Uterus (tissue), 2 donors: ENCODE measurements around the gene CAVIN3.

ENCODE experiments used
- POLR2A ChIP-seq, 2 donors: fragments of 450-650 bp; IDR thresholded peaks; one replicate each; pipeline ENCODE4 v1.6.1; 2016; ENCODE audit warnings: antibody characterized with exemption in 2 of 2, mild to moderate bottlenecking in 1 of 2, moderate library complexity in 1 of 2
- TF ChIP-seq, protein P1 (sequence below), 4 experiments: fragments of 200-600 bp in 2 of 4; fragments of 450-650 bp in 2 of 4; sonication (generic) in 2 of 4; IDR thresholded peaks; one replicate each; pipeline ENCODE4 v1.5.1; 2016 to 2019; ENCODE audit warnings: antibody characterized with exemption in 4 of 4, mild to moderate bottlenecking in 2 of 4, moderate library complexity in 1 of 4

- TF ChIP-seq POLR2A (IDR thresholded peaks at IDR 0.05) = peak; percentile 32 to 56
- TF ChIP-seq, protein P1, sequence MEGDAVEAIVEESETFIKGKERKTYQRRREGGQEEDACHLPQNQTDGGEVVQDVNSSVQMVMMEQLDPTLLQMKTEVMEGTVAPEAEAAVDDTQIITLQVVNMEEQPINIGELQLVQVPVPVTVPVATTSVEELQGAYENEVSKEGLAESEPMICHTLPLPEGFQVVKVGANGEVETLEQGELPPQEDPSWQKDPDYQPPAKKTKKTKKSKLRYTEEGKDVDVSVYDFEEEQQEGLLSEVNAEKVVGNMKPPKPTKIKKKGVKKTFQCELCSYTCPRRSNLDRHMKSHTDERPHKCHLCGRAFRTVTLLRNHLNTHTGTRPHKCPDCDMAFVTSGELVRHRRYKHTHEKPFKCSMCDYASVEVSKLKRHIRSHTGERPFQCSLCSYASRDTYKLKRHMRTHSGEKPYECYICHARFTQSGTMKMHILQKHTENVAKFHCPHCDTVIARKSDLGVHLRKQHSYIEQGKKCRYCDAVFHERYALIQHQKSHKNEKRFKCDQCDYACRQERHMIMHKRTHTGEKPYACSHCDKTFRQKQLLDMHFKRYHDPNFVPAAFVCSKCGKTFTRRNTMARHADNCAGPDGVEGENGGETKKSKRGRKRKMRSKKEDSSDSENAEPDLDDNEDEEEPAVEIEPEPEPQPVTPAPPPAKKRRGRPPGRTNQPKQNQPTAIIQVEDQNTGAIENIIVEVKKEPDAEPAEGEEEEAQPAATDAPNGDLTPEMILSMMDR (IDR thresholded peaks at IDR 0.05) = no peak
Measured at GRCh38 chr11:6319001-6319703, 1.1 kb downstream of the CAVIN3 start.
